ENCODE data around the gene CNTNAP2.

- no peak for TF ChIP-seq EP300 (IDR thresholded peaks at IDR 0.05)
- TF ChIP-seq CTCF (IDR thresholded peaks at IDR 0.05) = no peak
Observed at GRCh38 chr7:148147438-148147837, 2030.8 kb downstream of the CNTNAP2 start.

All from tibial nerve (tissue), 4 donors.